GM12873 (cell line): ENCODE data around the gene FAM3C.

Source experiments
- CTCF ChIP-seq: IDR thresholded peaks from 2 replicates; pipeline ENCODE4 v1.5.1; 2012; ENCODE audit warnings: low read depth, mild to moderate bottlenecking, moderate library complexity, low read length, control low read depth; ENCODE audit not compliant: insufficient read depth; ENCODE audit errors: missing control alignments

FAM3C gene

GRCh38 chr7:121394709-121395140, 1.4 kb downstream of the FAM3C start:
- TF ChIP-seq CTCF = no peak

- no peak for TF ChIP-seq CTCF
Observed at GRCh38 chr7:121393005-121393366, 3.1 kb downstream of the FAM3C start.

- no peak for TF ChIP-seq CTCF
Observed at GRCh38 chr7:121392277-121393004, 3.7 kb downstream of the FAM3C start.

- no peak for TF ChIP-seq CTCF
Observed at GRCh38 chr7:121391686-121392085, 4.4 kb downstream of the FAM3C start.

GRCh38 chr7:121390617-121391016, 5.5 kb downstream of the FAM3C start:
- TF ChIP-seq CTCF = no peak

- TF ChIP-seq CTCF = no peak
Observed at GRCh38 chr7:121390109-121390508, 6.0 kb downstream of the FAM3C start.

GRCh38 chr7:121388950-121389349, 7.2 kb downstream of the FAM3C start:
- TF ChIP-seq CTCF = no peak
